ENCODE data around the gene FOXF1. TPM values are rescaled to one million over a fixed set of nuclear protein-coding genes. Genes with fewer than 3 reads are reported as not detected.

FOXF1 gene
- total and polyA plus RNA-seq, 2 donors (not counting 1 experiment from before 2014, with no cell fraction given), result 14.0 to 31.5 TPM

DNA sequence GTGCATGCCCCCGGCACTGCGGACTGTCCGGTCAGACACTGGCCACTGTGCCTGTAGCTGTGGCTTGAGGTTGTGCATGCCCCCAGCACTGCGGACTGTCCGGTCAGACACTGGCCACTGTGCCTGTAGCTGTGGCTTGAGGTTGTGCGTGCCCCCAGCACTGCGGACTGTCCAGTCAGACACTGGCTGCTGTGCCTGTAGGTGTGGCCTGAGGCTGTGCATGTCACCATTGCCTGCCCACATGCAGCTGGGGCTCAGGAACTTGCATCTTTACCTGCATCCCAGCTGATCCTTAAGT is 39.5 kb downstream of the FOXF1 start:
- Histone ChIP-seq H4K20me1 (ENCODE audit: control insufficient read depth, extremely low read depth, insufficient read depth, low read length) (no peaks in the 10 kb centered on the region), H3K36me3 (ENCODE audit: control insufficient read depth, insufficient read depth, low read length) (peaks cover 9% of the 10 kb centered on the region), H3K79me2 (ENCODE audit: control insufficient read depth, insufficient read depth, low read length) (peaks cover 14% of the 10 kb centered on the region), H3K4me2 (ENCODE audit: extremely low read depth, insufficient read depth, low read length) (no peak overlapping the region), H3K4me3 (replicated peaks in 1 of 4; ENCODE audit: control extremely low read depth in 1 of 4, insufficient read depth in 1 of 4, low read depth in 3 of 4, low read length in 4 of 4) (no peak overlapping the region), H3K9me3 (ENCODE audit: control insufficient read depth, insufficient read depth, low read depth, low read length) (no peaks in the 10 kb centered on the region), H2AFZ (ENCODE audit: low read length) (no peak overlapping the region), H3K9ac (ENCODE audit: insufficient read depth, low read length) (no peak overlapping the region), H3K27ac (ENCODE audit: insufficient read depth, low read length) (no peak overlapping the region), H3K4me1 (ENCODE audit: control insufficient read depth, extremely low read depth, insufficient read depth, low read length) (no peaks in the 10 kb centered on the region), H3K27me3 (ENCODE audit: control insufficient read depth, insufficient read depth, low read length) (no peaks in the 10 kb centered on the region)
- no peak for DNase-seq (ENCODE audit: low read depth in 2 of 2)
- TF ChIP-seq EZH2 (IDR thresholded peaks at IDR 0.05; ENCODE audit: low read length, missing control alignments) (no peak), CTCF (conservative IDR thresholded peaks at IDR 0.05 in 1 of 2, IDR thresholded peaks at IDR 0.05 in 1 of 2; ENCODE audit: low read depth in 1 of 2, low read length in 2 of 2) (no peak)

GRCh38 chr16:86550281-86550680 is 40.0 kb downstream of the FOXF1 start:
- Histone ChIP-seq H3K4me3 (replicated peaks in 1 of 4; ENCODE audit: control extremely low read depth in 1 of 4, insufficient read depth in 1 of 4, low read depth in 3 of 4, low read length in 4 of 4) (no peak overlapping the region), H4K20me1 (ENCODE audit: control insufficient read depth, extremely low read depth, insufficient read depth, low read length) (no peaks in the 10 kb centered on the region), H2AFZ (ENCODE audit: low read length) (no peak overlapping the region), H3K9ac (ENCODE audit: insufficient read depth, low read length) (no peak overlapping the region), H3K36me3 (ENCODE audit: control insufficient read depth, insufficient read depth, low read length) (peaks cover 9% of the 10 kb centered on the region), H3K27me3 (ENCODE audit: control insufficient read depth, insufficient read depth, low read length) (no peaks in the 10 kb centered on the region), H3K79me2 (ENCODE audit: control insufficient read depth, insufficient read depth, low read length) (peaks cover 14% of the 10 kb centered on the region), H3K9me3 (ENCODE audit: control insufficient read depth, insufficient read depth, low read depth, low read length) (no peaks in the 10 kb centered on the region), H3K4me1 (ENCODE audit: control insufficient read depth, extremely low read depth, insufficient read depth, low read length) (no peaks in the 10 kb centered on the region), H3K4me2 (ENCODE audit: extremely low read depth, insufficient read depth, low read length) (no peak overlapping the region), H3K27ac (ENCODE audit: insufficient read depth, low read length) (no peak overlapping the region)
- TF ChIP-seq CTCF (conservative IDR thresholded peaks at IDR 0.05 in 1 of 2, IDR thresholded peaks at IDR 0.05 in 1 of 2; ENCODE audit: low read depth in 1 of 2, low read length in 2 of 2) (no peak), EZH2 (IDR thresholded peaks at IDR 0.05; ENCODE audit: low read length, missing control alignments) (no peak)
- DNase-seq (ENCODE audit: low read depth in 2 of 2), result no peak

DNA sequence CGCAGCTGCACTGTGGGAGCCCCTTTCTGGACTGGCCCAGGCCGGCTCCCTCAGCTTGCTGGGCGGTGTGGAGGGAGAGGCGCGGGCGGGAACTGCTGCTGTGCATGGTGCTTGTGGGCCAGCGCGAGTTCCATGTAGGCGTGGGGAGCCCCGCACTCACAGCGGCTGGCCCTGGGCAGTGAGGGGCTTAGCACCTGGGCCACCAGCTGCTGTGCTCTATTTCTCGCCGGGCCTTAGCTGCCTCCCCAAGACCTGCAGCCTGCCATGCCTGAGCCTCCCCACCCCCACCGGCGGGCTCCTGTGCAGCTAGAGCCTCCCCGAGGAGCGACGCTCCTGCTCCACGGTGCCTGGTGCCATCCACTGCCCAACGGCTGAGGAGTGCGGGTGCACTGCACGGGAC is 43.0 kb downstream of the FOXF1 start:
- no peak for DNase-seq (ENCODE audit: low read depth in 2 of 2)
- H4K20me1 ChIP-seq (ENCODE audit: control insufficient read depth, extremely low read depth, insufficient read depth, low read length), result no peaks in the 10 kb centered on the region
- no peak overlapping the region for H2AFZ ChIP-seq (ENCODE audit: low read length)
- no peak overlapping the region for H3K4me3 ChIP-seq (replicated peaks in 1 of 4; ENCODE audit: control extremely low read depth in 1 of 4, insufficient read depth in 1 of 4, low read depth in 3 of 4, low read length in 4 of 4)
- TF ChIP-seq CTCF (conservative IDR thresholded peaks at IDR 0.05 in 1 of 2, IDR thresholded peaks at IDR 0.05 in 1 of 2; ENCODE audit: low read depth in 1 of 2, low read length in 2 of 2) (no peak), EZH2 (IDR thresholded peaks at IDR 0.05; ENCODE audit: low read length, missing control alignments) (no peak)
- H3K36me3 ChIP-seq (ENCODE audit: control insufficient read depth, insufficient read depth, low read length), result peaks cover 6% of the 10 kb centered on the region
- no peaks in the 10 kb centered on the region for H3K27me3 ChIP-seq (ENCODE audit: control insufficient read depth, insufficient read depth, low read length)
- no peak overlapping the region for H3K4me2 ChIP-seq (ENCODE audit: extremely low read depth, insufficient read depth, low read length)
- no peaks in the 10 kb centered on the region for H3K4me1 ChIP-seq (ENCODE audit: control insufficient read depth, extremely low read depth, insufficient read depth, low read length)
- H3K79me2 ChIP-seq (ENCODE audit: control insufficient read depth, insufficient read depth, low read length), result peaks cover 14% of the 10 kb centered on the region
- H3K27ac ChIP-seq (ENCODE audit: insufficient read depth, low read length), result no peak overlapping the region
- H3K9me3 ChIP-seq (ENCODE audit: control insufficient read depth, insufficient read depth, low read depth, low read length), result no peaks in the 10 kb centered on the region
- H3K9ac ChIP-seq (ENCODE audit: insufficient read depth, low read length), result no peak overlapping the region
